DMS 273 treated with DMSO at 0.1 percent for 48 hours (cell line): ENCODE measurements around the gene ZDHHC3.
A peak's percentile ranks its signal among the peaks of the same experiment; 100 is the strongest.

ENCODE experiments used
- DNase-seq: peaks from one replicate; lab custom pipeline; 2025; lab: John Stamatoyannopoulos, UW

ZDHHC3 gene, protein sequence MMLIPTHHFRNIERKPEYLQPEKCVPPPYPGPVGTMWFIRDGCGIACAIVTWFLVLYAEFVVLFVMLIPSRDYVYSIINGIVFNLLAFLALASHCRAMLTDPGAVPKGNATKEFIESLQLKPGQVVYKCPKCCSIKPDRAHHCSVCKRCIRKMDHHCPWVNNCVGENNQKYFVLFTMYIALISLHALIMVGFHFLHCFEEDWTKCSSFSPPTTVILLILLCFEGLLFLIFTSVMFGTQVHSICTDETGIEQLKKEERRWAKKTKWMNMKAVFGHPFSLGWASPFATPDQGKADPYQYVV

DNA sequence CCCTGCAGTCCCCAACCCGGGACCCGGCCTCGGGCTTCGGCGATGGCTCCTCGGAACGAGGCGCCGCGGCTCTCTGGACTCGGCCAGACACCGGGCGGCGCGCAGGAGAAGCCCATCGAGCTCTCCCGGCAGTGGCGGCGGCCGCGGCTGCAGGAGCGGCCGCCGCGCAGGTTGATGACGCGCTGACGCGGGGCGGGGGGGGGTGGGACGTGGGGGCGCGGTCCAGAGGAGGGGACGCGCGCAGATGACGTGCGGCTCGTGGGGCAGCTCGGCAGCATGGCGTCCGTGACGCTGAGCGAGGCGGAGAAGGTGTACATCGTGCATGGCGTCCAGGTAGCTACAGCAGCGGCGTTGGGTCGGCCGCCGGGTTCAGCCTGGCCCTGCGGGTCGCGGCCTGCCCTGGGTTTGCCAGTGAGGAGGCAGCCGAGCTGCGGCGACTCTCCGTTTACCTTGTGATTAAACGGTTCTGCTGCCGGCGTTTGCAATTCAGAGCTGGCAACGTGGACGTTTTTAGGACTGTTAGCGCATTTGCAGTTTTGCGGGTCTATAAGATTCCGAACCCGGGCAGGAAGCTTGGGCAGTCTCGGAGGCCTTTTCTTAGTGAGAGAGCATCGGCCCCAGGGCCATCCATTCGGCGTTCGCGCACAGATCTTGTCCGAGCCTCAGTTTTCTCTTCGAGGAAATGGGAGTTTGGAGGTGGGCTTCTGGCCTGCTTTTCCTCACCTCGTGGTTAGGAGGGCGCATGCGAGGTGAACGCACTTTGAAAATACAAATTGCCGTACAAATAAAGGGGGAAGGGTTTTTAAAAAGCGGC lies at the start of gene ZDHHC3, which contains the start of gene EXOSC7:
ZDHHC3 (minus strand) TSS at position 173 of the 814 bp plus-strand sequence. CDS start 16,738 bp downstream, outside the sequence.
EXOSC7 (plus strand) TSS at position 243 of the 814 bp plus-strand sequence; CDS start at position 277, 34 bp downstream.
- DNase-seq, result peak; percentile 47

DNA sequence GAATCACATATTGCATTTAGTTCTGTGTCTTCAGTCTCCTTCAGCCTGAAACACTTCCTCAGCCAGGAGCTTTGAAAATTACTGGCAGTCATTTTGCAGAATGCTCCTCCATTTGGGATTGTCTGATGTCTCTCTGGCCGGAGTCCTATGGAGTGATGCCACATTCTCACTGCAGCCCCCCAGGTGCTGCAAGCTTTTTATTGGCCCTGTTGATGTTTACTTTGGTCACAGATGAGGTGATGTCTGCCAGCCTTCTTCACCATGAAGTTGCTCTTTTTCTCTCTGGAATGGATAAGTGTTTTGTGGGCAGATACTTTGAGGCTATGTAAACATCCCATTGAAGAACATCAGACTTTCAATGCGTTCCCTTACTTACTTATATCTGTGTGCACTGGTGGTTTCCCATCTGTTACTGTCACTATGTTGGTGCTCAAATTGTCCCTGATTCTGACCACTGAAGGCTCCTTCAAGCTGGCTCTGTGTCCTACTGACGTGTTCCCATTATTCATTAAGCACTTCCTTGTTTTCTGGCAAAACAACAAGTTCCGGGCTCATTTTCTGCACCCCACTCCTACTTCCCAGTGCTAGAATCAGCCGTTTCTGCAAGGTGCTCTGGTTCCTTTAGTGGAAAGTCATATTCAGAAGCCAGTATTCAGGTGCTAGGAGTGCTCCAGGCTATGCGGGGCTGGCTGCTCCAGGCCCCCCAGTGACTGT lies 48.7 kb upstream of the ZDHHC3 start:
- no peak for DNase-seq

DNA sequence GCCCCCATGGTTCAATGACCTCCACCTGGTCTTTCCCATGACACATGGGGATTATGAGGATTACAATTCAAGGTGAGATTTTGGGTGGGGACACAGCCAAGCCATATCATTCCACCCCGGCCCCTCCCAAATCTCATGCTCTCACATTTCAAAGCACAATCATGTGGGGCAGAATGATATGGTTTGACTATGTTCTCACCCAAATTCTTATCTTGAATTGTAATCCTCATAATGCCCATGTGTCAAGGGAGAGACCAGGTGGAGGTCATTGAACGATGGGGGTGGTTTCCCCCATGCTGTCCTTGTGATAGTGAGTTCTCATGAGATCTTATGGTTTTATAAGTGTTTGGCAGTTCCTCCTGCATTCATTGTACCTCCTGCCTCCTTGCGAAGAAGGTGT lies 47.7 kb upstream of the ZDHHC3 start:
- no peak for DNase-seq

DNA sequence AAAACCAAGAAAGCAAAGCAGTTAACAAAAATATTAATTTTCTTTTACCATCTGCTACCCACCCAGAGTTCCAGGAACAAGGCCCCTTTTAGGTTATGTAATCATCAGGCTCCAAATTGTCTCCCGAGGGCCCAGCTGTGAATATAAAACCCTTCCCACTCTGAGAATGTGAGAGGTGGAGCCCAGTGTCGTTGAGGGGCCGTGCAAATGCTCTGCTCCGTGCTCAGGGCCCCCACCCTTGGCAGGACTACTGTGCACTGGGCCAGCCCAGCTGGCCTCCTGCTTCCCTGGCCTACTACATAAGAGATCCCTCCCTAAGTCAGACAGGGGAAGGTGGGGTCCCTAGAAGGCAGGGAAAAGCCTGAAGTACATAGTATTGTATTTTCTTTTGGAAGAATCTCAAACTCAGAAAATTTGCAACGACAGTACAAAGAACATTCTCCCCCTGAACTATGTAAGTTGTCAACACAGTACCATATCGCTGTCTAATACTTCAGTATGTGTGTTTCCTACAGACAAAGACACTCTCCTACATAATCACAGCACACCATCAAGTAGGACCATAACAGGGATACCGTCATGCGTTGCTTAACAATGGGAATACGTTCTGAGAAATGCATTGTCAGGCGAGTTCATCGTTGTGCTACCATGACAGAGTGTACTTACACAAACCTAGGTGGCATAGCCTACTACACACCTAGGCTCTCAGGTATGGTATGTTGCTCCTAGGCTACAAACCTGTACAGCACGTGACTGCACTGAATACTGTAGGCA lies 45.7 kb upstream of the ZDHHC3 start:
- DNase-seq, result no peak

DNA sequence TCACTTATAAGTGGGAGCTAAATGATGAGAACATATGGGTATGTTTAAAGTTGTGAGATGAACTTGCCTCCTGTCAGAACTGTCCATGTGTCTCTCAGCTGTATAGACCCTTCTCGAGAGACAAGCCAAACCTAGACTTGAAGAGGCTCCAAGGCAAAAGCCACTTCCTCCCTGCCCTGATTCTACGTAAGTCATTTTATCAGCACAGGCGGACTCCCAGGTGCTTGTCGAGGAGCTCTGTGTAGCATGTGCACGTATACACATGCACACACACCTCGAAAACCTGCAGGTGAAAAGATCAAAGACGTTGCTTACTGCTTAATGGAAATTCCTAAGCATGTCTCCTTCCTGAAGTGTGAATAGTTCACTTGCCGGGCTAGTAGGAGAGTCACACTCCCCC lies 44.6 kb upstream of the ZDHHC3 start:
- no peak for DNase-seq

DNA sequence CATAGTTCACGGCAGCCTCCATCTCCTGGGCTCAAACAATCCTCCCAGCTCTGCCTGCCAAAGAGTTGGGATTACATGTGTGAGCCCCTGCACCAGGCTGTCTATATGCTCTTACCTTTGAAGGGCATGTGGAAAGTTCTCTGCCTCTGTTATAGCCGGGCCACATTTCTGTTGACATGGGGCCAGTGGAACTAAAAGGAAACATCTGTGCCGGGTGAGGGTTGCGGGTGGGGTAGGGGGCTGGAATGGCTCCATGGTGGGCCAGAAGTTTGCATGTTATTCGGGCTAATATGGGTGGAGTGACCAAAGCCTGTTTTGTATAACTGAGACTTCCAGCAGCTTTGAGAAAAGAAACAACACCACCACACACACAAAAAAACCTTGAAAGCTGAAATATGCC lies 41.8 kb upstream of the ZDHHC3 start:
- no peak for DNase-seq

DNA sequence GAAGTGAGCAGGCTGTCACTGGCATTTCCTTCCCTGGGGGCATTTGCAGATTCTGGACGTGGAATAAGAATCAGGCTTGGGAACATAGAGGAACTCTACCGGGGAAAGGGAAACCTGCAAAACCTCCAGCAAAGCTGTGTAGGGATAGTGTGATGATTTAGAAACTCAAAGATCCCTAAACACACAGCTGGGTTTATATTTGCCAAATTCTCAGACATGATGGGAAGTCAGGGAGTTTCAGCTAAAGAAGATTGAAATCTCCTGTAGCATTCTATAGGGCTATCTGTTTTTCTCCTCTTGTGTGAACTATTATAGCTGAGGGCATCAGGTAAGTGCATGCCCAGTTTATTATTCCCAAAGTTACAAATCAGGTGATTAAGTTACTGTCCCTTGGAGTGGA lies 40.9 kb upstream of the ZDHHC3 start:
- no peak for DNase-seq

DNA sequence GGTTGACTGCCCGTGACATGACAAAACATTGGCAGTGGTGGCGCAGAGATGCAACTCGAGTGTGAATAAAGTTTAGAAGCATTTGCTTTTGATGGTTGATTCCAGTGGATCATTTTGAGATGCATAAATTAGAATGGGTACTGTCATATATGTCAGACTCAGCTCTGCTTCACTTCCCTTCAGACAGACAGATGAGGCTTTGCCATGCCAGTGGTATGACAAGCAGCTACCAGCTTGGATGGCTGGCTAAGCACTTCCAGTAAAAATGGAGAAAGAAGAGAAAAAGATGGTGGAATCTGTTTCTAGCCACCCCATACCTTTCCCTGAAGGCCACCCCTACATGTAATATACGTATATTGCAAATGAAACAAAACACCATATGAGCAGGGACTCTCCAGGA lies 36.6 kb upstream of the ZDHHC3 start:
- no peak for DNase-seq

DNA sequence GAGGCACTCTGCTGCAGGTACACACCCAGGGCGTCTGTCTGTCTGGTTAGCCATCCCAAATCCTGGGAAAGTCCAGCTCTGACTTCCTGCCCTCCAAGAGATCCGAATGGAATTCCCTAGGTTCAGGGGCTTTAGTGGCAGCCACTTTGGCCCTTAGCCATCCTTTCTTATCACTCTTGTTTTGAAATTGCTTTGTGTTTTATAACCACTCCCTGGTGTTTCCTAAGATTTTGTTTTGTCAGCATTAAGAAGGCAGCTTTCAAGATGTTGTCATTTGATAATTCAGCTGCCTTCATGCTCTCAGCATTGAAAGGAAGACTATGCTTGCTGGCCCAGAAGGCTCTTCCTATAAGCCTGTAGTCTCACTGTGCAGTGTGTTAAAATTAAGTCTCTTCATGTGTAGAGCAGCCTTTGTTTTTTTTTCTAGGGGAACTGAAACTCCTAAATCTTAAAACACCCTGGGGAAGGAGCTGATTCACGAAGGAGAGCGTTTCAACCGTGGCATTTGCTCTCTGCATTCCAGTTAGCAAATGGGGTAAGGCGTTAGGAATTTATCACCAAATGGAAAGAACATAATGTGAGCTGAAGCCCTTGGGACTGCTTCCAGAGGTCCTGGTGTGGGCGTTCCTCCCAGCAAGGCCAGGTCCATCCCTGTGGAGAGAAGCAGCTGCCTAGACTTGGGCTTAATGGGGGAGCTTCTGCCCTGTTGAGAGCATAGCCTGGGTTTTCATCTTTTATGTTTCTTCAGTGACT lies 36.0 kb upstream of the ZDHHC3 start:
- no peak for DNase-seq

DNA sequence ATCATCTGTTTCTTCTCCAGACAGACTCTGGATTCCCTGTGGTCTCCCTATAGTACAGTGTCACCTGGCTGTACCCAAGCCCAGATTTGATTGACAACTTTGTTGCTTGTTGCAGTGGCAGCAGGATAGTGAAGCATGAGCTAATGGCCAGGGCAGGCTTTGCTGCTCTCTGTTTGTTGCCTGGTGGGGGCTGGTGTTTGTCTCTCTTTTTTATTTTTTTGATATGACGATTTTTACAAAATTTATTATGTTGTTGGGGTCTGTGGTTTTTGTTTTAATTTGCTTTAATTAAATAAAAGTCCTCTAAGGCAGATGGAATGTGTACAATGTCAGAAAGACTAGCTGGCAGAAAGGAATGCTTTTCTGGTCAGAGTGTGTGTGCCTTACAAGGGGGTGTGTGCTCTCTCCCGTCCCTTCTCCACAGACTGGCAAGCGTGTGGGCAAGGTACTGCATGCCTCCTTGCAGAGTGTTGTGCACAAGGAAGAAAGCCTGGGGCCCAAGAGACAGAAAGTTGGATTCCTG lies 34.9 kb upstream of the ZDHHC3 start:
- no peak for DNase-seq

DNA sequence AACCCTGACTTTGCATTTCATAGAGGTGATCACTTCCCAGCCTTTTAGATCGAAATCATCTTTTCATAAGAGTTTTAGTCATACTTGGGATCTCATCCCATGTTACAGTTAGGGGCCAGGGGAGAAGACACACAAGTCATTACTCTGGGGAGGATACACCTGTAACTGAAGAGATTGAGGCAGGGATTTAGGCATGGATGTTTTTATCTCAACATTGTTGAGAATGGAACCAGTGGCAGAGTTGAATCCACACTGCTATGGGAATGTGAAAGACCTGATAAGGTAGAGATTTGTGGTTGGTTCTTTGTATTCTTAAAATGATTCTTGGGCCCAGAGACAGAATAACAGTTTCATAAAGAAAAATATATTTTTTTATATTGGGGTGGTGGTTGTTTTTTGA lies 33.9 kb upstream of the ZDHHC3 start:
- no peak for DNase-seq

DNA sequence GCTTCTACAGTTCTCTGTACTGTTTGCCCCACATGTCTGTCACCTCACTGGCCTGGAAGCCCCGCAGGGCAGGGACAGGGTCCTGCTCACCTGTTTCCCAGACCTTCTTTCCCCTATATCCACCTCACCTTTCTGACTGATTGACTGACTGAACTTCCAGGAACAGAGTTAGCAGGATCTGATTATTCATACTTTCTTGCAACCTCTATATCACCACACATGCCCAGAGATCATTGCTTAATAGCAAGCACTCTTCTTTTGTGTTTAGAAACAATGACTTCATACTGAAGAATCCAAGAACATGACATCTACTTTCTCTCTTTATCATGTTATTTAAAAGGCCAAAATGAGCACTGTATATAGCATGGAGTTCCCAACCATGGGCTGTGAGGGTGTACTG lies 32.1 kb upstream of the ZDHHC3 start:
- no peak for DNase-seq

DNA sequence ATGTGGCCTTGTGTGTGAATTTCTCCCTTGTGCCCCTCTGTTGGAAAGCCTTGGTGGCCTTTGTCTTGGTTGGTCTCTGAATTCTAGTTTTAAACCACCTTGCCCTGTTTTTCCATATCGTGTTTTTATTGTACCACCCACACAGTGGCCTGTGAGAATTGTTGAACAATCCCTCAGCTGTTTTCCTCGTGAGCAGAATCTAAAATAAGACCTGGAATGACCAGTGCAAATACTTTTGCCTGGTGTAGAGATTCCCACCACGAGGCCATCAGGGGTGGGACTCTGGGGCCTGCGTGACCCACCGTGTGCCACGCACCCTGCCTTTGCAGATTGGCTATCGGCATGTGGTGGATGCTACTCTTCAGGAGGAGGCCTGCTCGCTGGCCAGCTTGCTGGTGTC lies 31.1 kb upstream of the ZDHHC3 start:
- DNase-seq, result no peak

DNA sequence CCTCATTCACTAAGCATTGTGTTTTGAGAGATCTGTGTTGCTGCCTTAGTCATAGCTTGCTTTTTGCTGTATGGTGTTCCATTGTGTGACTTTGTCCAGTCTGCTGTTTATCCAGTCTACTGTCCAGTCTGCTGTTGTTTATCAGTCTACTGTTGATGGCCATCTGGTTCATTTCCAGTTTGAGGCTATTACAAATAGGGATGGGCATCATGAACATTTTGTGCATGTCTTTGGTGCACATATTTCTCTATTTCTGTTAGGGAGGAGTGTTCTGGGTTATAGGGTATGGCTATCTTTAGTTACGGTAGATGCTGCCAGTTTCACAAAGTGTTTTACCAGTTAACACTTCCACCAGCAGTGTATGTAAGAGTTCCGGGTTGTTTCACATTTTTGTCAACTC lies 27.9 kb upstream of the ZDHHC3 start:
- no peak for DNase-seq

DNA sequence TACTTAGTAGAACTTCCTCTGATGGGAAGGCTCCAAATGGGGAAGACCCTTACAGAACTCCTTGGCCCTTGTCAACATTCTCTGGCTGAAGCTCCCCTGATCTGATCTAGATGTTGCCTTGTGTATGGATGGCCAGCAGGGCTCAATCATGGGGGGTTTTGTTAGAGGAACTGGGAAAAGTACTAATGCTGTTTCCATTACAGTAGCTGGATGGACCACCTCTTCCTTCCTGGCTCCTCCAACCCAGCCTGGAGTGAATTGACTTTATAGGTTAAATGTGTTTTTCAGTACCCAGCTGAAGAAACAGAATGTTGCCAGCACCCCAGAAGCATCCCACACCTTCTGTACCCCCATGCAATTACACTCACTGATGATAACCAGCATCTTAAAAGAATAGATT lies 27.4 kb upstream of the ZDHHC3 start:
- DNase-seq, result no peak

DNA sequence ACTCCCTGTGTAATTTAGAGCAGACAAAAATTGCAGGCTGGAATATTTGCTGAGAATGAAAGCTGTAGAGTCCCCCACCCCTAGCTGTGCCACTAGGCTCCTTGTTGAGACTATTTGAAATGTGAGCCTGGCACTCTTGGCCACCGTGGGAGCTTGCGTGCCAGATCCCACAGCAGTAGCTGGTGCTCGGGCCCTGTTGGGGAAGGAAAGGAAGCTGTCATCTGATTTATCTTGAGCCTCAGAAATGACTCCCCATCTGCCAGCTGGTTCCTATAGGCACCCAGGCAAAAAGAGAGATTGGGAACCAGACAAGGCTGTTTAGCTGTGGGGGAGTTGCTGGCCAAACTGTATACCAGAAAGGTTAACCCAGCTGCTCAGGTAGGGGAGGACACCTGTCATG lies 26.7 kb upstream of the ZDHHC3 start:
- DNase-seq, result no peak

DNA sequence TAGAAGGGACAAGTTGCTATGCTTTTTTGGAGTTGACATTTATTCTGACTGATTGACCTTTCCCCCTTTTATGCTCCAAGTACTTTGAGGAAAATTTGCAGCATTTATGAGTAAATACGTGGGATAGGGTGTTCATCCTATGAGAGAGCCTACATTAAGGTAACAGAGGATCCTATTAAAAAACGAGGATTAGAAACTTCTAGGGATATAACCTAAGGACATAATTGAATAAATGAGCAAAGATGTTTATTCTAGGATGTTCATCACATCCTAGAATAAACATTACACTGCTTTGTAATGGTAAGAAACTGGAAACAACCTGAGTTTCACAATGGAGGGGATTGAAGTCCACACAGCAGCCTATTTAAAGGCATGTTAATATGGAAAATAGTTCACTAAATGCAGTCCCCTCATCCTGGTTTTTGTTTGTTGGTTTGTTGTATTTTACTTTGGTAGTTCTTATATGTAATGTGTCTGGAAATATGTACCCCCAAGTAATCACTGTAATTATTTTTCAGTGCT lies 26.2 kb upstream of the ZDHHC3 start:
- no peak for DNase-seq

DNA sequence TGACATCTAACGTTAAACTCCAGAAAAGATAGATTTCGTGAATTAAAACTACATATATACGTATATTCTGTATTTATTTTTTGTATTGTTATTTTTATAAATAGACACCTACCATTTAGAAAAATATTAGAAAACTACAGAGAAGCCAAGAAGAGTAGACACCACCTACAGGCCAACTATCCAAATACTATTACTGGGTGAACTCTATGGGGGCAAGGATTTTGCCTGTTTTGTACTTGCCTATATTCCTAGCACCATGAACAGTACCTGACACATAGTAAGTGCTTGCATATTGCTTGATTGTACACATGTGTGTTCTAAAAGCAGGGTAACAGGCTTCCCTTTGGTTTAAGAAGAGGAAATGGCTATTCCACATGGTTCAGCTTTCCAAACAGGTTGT lies 25.8 kb upstream of the ZDHHC3 start:
- no peak for DNase-seq

DNA sequence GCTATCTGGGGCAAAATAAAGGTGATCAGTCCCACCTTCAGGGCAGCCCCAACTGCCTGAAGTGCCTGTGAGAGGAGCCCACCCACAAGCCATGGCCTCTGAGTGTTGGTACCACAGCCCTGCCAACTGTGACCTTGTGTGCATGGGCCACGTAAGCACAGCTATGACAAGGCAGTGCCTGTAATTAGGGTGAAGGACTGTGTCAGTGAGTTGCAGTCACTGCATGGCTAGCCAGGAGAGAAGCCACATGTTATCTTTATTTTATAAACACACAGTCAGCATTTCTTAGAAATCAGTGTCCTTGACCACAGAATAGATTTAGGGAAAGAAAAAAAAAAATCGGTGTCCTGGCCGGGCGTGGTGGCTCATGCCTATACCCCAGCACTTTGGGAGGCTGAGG lies 24.8 kb upstream of the ZDHHC3 start:
- no peak for DNase-seq

DNA sequence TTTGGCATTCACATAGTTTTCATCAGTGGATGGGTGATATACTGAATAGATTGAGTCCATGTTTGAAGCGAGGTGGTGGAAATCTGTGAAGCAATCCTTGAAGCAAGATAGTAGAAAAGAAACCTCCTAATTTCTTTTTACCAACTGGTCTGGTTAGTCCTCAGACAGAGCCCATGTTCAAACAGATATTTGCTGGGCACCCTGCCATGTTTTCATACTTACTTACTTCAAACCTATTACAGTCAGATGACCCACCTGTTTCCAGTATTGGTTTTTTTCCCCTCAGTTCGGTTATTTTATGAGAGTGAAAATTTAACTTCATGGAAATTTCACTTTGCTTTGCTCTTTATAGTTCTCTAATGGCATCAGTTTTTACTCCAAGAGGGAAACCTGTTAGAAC lies 23.8 kb upstream of the ZDHHC3 start:
- DNase-seq, result no peak

DNA sequence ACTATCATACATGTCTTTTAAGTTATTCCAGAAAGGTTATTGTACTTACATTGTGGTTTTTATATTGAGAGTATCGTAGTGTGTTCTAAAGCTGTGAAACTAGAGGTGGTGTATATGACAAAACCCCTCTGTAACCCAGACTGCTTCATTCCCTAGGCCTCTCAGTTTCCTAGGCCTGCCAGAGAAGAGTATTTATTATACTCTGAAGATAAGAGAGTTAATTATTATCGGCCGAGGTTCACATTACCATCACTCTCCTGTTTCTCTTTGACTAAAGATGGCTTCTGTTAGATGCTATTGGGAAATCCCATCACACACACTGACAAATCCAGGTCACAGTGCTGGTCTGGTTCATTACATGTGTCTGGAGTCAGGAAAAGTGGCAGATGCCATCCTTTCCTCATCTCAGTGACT lies 20.6 kb upstream of the ZDHHC3 start:
- DNase-seq, result no peak
